ENCODE data around the gene EDA. TPM values are rescaled to one million over a fixed set of nuclear protein-coding genes. Genes with fewer than 3 reads are reported as not detected.

Gene EDA
- total RNA-seq, 1 experiment from 2014 or later, result 0.15 TPM

- ChIA-PET CTCF (interaction anchor here (1.5 kb wide), 1 partner anchor 56 kb away, joined by 4 read pairs; no protein-coding TSS in a partner anchor), POLR2A (ENCODE audit: unreplicated experiment) (no interaction called here)
- no peaks in the 10 kb centered on the region for H3K9me3 ChIP-seq (ENCODE audit: low read length)
- H3K9me2 ChIP-seq (replicated peaks; ENCODE audit: low read length), result no peaks in the 10 kb centered on the region
- ATAC-seq, result no peak
- H3K79me2 ChIP-seq (ENCODE audit: low read length), result no peaks in the 10 kb centered on the region
- H3K36me3 ChIP-seq (ENCODE audit: low read depth, low read length), result no peaks in the 10 kb centered on the region
- H3K9ac ChIP-seq (ENCODE audit: low read length), result no peak overlapping the region
- no peaks in the 10 kb centered on the region for H3F3A ChIP-seq (ENCODE audit: low read length, unreplicated experiment)
- H3K4me3 ChIP-seq (ENCODE audit: low read length), result no peak overlapping the region
- H3K27ac ChIP-seq (ENCODE audit: low read length), result no peak overlapping the region
- BruUV-seq (replicated peaks), result no TSS peak
- intact Hi-C loops (cut with micrococcal nuclease), result loop anchor here (1.0 kb wide), 1 partner anchor 55 kb away; no protein-coding TSS in a partner anchor
- no peak overlapping the region for H2AFZ ChIP-seq (ENCODE audit: low read length)
- TF ChIP-seq CTCF (conservative IDR thresholded peaks at IDR 0.05; ENCODE audit: low read depth, low read length), result no peak
- no peak for TF ChIP-seq EZH2 (IDR thresholded peaks at IDR 0.05; ENCODE audit: low read length, unreplicated experiment)
- no peak for TF ChIP-seq EZH2phosphoT487 (IDR thresholded peaks at IDR 0.05; ENCODE audit: borderline replicate concordance, low read length)
- no peaks in the 10 kb centered on the region for H4K20me1 ChIP-seq (ENCODE audit: low read length)
- peaks cover 47% of the 10 kb centered on the region for H3K4me1 ChIP-seq (ENCODE audit: insufficient read depth, low read length)
- DNase-seq, result no peak
- no peak overlapping the region for H3K4me2 ChIP-seq (ENCODE audit: low read length)
- H3K27me3 ChIP-seq (ENCODE audit: low read length), result no peaks in the 10 kb centered on the region
These were observed 426.1 kb downstream of the EDA start for GRCh38 chrX:70041993-70042392.

- BruUV-seq (replicated peaks), result no TSS peak
- TF ChIP-seq EZH2 (IDR thresholded peaks at IDR 0.05; ENCODE audit: low read length, unreplicated experiment) (no peak), CTCF (conservative IDR thresholded peaks at IDR 0.05; ENCODE audit: low read depth, low read length) (0 out of 2 replicates have a peak, but pooled peaks have one; percentile 20), EZH2phosphoT487 (IDR thresholded peaks at IDR 0.05; ENCODE audit: borderline replicate concordance, low read length) (no peak)
- H3K9me3 ChIP-seq (ENCODE audit: low read length), result no peaks in the 10 kb centered on the region
- H3F3A ChIP-seq (ENCODE audit: low read length, unreplicated experiment), result no peaks in the 10 kb centered on the region
- DNase-seq (peak; percentile 47), ATAC-seq (no peak; the same call in 1 of the 2 replicates)
- H3K79me2 ChIP-seq (ENCODE audit: low read length), result no peaks in the 10 kb centered on the region
- peak overlapping the region; percentile 53; the same call in 1 of the 2 replicates for H2AFZ ChIP-seq (ENCODE audit: low read length)
- H3K4me1 ChIP-seq (ENCODE audit: insufficient read depth, low read length), result peaks cover 54% of the 10 kb centered on the region
- H3K27ac ChIP-seq (ENCODE audit: low read length), result peak overlapping the region; percentile 56
- H3K9ac ChIP-seq (ENCODE audit: low read length), result peak overlapping the region; percentile 10; the same call in 1 of the 2 replicates
- H3K4me3 ChIP-seq (ENCODE audit: low read length), result no peak overlapping the region
- no peaks in the 10 kb centered on the region for H4K20me1 ChIP-seq (ENCODE audit: low read length)
- ChIA-PET CTCF (no interaction called here), POLR2A (ENCODE audit: unreplicated experiment) (interaction anchor here (0.6 kb wide), 1 partner anchor 178 kb away, joined by 9 read pairs; no protein-coding TSS in a partner anchor)
- no peaks in the 10 kb centered on the region for H3K27me3 ChIP-seq (ENCODE audit: low read length)
- no peak overlapping the region for H3K4me2 ChIP-seq (ENCODE audit: low read length)
- intact Hi-C loops (cut with micrococcal nuclease), result no loop called here
- no peaks in the 10 kb centered on the region for H3K36me3 ChIP-seq (ENCODE audit: low read depth, low read length)
- H3K9me2 ChIP-seq (replicated peaks; ENCODE audit: low read length), result no peaks in the 10 kb centered on the region
These were observed 426.8 kb downstream of the EDA start for GRCh38 chrX:70042399-70043371.

Measured in PC-3 (cell line).